GM19463 (cell line): Measurements from ENCODE around the gene DNAJC5.

ENCODE experiments used
- ATAC-seq: cut with Tn5 transposase; IDR thresholded peaks from one replicate; pipeline ENCODE4 v1.9.1; 2021; ENCODE audit warnings: mild to moderate bottlenecking, moderate library complexity; ENCODE audit not compliant: unreplicated experiment

DNAJC5 gene

DNA sequence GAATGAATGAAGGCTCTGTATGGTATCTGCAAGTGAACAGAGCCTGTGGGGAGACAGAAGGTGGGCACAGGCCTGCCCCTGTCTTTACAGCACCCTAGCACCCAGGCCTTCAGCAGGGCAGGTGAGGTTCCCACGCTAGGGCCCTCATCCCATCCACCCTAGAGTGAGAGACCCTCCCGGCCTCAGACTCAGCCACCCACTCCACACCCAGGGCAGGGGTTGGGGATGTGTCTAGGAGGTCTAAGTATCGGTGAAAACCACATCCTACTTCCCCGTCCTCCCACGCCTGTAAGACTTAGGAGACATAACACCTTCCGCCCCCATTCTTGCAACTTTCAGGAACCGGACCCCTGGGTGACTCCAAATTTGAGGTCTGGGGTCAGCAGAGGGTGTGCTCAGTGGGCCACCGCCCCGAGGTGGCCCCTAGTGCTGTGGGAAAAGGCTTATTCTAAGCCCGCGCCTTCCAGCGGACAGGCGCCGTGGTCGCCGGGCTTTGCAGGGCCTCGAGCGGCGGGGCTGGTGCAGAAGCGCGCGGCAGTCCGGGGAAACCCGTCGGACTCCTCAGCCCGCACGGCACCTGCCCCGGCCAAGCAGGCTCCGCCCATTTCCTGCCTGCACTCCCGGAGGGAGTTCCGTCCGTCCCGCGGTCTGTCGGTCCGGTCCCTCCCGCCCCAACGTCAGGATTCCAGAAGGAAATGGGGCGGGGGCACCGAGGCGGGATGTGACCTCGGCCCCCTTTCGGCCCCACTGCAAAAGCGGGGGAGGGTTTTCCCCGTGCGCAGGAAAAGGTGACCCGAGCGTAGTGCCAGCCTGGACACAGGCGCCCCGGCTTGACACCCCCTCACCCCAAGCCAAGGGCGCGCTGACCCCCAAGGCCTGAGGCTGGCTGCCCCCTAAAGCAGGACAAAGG lies 83.6 kb downstream of the DNAJC5 start:
- peak; percentile 39 for ATAC-seq

DNA sequence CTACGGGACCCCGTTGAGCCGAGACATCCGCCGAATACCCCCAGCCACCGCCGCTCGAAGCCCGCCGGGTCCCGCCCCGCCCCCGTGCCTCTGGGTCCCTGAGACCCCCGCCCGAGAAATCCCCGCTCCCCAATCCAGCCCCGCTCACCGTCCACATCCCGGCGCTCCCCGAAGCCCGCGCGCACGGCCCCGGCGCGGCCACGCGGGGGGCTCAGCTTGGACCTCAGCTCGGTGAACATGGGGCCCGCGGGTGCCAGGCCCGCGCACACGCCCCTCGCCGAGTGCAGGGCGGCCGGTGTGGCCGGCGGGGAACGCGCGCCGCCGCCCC lies 84.3 kb downstream of the DNAJC5 start:
- no peak for ATAC-seq

DNA sequence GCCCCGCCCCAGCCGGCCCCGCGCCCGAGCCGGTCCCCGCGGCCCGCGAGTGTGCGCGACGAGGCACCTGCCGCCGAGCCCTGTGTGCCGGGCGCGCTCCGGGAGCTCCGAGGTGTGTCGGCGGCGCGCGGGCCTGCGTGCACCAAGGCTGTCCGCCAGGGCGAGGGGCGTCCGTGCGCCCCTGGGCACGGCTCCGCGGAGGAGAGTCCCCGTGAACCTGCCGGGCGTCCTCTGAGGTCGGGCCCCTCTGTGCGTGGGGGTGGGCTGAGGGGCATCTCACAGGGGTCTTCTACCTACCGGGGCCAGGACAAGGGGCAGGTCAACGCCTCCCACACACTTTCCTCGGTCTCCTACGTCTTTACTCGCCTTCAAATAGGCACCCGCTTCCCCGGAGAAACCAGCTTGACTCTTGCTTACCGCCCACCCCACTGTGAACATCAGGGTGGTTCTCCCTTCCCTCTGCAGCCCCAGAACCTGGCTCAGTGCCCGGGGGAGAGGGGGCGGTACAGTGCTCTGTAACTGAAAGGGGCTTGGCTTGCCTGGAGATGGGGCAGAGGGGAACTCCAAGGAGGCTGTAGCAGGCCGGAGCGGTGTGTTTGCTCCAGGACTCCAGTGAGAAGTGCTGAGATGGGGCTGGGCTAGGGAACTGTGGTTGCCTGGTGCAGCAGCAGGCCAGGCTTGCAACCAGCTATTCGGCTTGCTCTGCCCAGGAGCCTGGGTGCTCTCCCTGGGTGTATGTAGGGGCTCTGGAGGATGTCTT lies 84.8 kb downstream of the DNAJC5 start, which contains the start of gene SAMD10:
Gene SAMD10, minus strand, starts transcription at position 86 of the 760 bp plus-strand sequence. CDS start 175 bp downstream, outside the sequence.
- ATAC-seq = no peak

DNA sequence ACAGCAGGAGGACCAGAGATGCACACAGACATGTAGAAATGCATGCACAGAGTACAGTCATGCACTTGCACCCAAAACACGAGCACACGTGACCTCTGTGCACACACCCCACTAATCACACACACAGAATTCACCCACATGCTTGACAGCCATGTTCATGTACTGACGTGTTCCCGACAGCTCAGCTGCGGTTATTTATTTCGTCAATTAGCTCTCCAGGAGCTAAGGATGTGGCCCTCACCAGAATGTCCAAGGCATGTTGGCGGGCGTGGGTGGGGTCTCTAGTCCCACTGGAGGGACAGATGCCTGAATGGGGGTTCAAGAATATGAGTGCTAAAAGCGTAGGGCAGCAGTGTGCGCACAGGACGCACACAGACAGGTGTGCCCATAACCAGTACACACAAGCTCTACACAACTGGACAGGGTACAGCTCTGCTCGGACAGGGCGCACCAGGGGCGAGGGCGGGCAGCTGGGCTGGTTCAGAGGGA lies 85.4 kb downstream of the DNAJC5 start:
- no peak for ATAC-seq

DNA sequence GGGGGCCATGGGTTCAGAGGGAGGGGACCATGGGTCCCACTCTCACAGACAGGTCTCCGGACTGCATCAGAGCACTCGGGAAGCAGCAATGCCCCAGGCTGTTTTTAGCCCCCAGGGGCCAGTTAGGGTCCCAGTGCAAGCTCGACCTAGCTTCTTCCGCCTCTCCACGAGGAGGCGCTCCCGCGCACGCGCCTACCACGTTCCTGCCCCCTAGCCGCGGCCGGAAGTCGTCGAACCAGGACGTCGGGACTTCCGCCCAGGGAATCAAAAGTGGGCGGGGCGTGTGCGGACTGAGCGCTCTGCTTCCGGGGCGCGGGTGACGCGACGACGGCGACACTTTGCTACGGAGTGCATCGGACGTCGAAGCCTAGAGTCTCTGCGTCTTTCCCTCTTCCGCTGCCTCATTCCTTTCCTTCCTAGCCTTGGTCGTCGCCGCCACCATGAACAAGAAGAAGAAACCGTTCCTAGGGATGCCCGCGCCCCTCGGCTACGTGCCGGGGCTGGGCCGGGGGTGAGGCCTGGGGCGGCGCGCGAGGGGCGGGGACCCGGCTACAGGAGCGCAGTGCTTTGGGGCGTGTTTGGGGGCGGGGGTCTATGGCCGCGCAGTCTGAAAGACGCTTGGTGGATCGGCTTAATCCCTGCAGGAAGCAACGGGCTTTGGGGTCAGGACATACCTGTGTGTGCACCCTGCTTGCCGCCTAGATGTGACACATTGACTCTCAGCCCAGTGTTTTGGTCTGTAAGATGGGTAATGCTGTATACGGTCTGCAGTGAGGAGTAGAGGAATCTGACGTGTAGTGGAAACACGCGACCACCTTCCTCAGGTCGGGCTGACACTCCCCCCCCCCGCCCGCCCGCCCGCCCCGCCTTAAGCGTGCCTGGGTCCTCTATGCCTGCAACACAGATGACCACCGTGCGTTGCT lies 86.1 kb downstream of the DNAJC5 start, which contains the start of gene PRPF6:
Gene PRPF6, plus strand, starts transcription at position 327 of the 923 bp plus-strand sequence. Its CDS starts 114 bp downstream, at position 441.
- ATAC-seq = peak; percentile 48

DNA sequence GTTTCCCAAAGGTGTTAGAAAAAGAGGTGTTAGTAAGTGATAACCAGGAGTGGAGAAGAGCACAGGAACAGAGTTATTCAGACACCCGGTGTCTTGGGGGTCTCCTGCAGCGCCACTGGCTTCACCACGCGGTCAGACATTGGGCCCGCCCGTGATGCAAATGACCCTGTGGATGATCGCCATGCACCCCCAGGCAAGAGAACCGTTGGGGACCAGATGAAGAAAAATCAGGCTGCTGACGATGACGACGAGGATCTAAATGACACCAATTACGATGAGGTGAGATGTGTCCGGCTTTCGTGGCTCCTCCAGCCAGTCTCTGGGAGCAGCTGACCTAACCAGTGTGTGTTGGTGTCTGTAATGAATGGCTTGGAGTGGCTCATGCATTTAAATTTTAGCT lies 88.0 kb downstream of the DNAJC5 start:
- ATAC-seq = no peak
